ENCODE results near the gene DIP2B. TPM values are rescaled to one million over a fixed set of nuclear protein-coding genes. Genes with fewer than 3 reads are reported as not detected.

The DIP2B gene
- total RNA-seq, 6 experiments from 2014 or later, result 11.1 to 24.0 (median 14.8) TPM

- ATAC-seq (peak; percentile 65 to 74 (median 70)), DNase-seq (no peak)
- Histone ChIP-seq H3K27ac (no peak overlapping the region), H3K27me3 (no peaks in the 10 kb centered on the region), H3K36me3 (peaks cover 0 to 6% (median 0%) of the 10 kb centered on the region in 4 donors), H3K9me3 (no peaks in the 10 kb centered on the region), H3K4me1 (peaks cover 0 to 30% (median 8%) of the 10 kb centered on the region in 4 donors), H3K4me3 (no peak overlapping the region)
- WGBS (ENCODE audit: insufficient coverage, low coverage, low lambda C conversion rate, missing lambda C conversion rate), result 23% methylated on average over 4 of the region's 4 CpGs
- TF ChIP-seq CTCF (IDR thresholded peaks at IDR 0.05) (peak; percentile 56 to 75 (median 74)), POLR2A (IDR thresholded peaks at IDR 0.05) (no peak)
- intact Hi-C loops (cut with DNase I), result loop anchor here in 1 of 2 donors (10.0 kb wide), 1 partner anchor 133 kb away; the partner anchor contains the start of gene DIP2B
These were observed 133.2 kb downstream of the DIP2B start for GRCh38 chr12:50637870-50638481.

- intact Hi-C loops (cut with DNase I), result loop anchor here in 1 of 2 donors (10.0 kb wide), 1 partner anchor 134 kb away; the partner anchor contains the start of gene DIP2B
- peaks cover 0 to 30% (median 8%) of the 10 kb centered on the region in 4 donors for H3K4me1 ChIP-seq
- ATAC-seq (no peak), DNase-seq (no peak)
- no peak overlapping the region for H3K27ac ChIP-seq
- TF ChIP-seq POLR2A (IDR thresholded peaks at IDR 0.05) (no peak), CTCF (IDR thresholded peaks at IDR 0.05) (no peak)
- no peaks in the 10 kb centered on the region for H3K9me3 ChIP-seq
- no peaks in the 10 kb centered on the region for H3K27me3 ChIP-seq
- H3K36me3 ChIP-seq, result peaks cover 0 to 6% (median 0%) of the 10 kb centered on the region in 4 donors
- H3K4me3 ChIP-seq, result no peak overlapping the region
These were observed 133.7 kb downstream of the DIP2B start for GRCh38 chr12:50638482-50638880.

- peaks cover 0 to 22% (median 5%) of the 10 kb centered on the region in 4 donors for H3K4me1 ChIP-seq
- H3K4me3 ChIP-seq, result no peak overlapping the region
- H3K9me3 ChIP-seq, result no peaks in the 10 kb centered on the region
- WGBS (ENCODE audit: insufficient coverage, low coverage, low lambda C conversion rate, missing lambda C conversion rate), result 67% methylated on average over 4 of the region's 4 CpGs
- intact Hi-C loops (cut with DNase I), result loop anchor here in 1 of 2 donors (10.0 kb wide), 1 partner anchor 135 kb away; the partner anchor contains the start of gene DIP2B
- DNase-seq, result no peak
- peaks cover 0 to 8% (median 0%) of the 10 kb centered on the region in 4 donors for H3K36me3 ChIP-seq
- TF ChIP-seq POLR2A (IDR thresholded peaks at IDR 0.05), result no peak
- no peak for TF ChIP-seq CTCF (IDR thresholded peaks at IDR 0.05)
- no peak overlapping the region for H3K27ac ChIP-seq
- no peak for ATAC-seq
- H3K27me3 ChIP-seq, result no peaks in the 10 kb centered on the region
These were observed 134.9 kb downstream of the DIP2B start for GRCh38 chr12:50639721-50640120.

GRCh38 chr12:50640321-50640939 lies 135.6 kb downstream of the DIP2B start:
- 83% methylated on average over 7 of the region's 7 CpGs for WGBS (ENCODE audit: insufficient coverage, low coverage, low lambda C conversion rate, missing lambda C conversion rate)
- H3K4me3 ChIP-seq, result no peak overlapping the region
- DNase-seq, result no peak
- H3K36me3 ChIP-seq, result peaks cover 0 to 8% (median 0%) of the 10 kb centered on the region in 4 donors
- intact Hi-C loops (cut with DNase I), result no loop called here
- no peaks in the 10 kb centered on the region for H3K9me3 ChIP-seq
- H3K27me3 ChIP-seq, result no peaks in the 10 kb centered on the region
- H3K27ac ChIP-seq, result no peak overlapping the region
- TF ChIP-seq POLR2A (IDR thresholded peaks at IDR 0.05) (no peak), CTCF (IDR thresholded peaks at IDR 0.05) (no peak)
- no peak for ATAC-seq
- H3K4me1 ChIP-seq, result peaks cover 0 to 14% (median 4%) of the 10 kb centered on the region in 4 donors
